CD4-positive, alpha-beta T cell treated with Interleukin-4 for 4 hours (primary cell): Measurements from ENCODE around the gene SPDYE2.
"Not testable (repeated sequence)": the region's sequence is repeated elsewhere in the genome, so short reads cannot be mapped to it uniquely, and the experiment has no call there.

Source experiments
- DNase-seq: peaks from one replicate; pipeline ENCODE4 v3.0.0-alpha.2; 2020

SPDYE2 gene

GRCh38 chr7:102604431-102605145 is 53.6 kb downstream of the SPDYE2 start:
- not testable (repeated sequence) for DNase-seq

- not testable (repeated sequence) for DNase-seq
Measured at GRCh38 chr7:102606848-102607247, 55.8 kb downstream of the SPDYE2 start.

- DNase-seq: not testable (repeated sequence)
Measured at GRCh38 chr7:102609734-102610133, 58.7 kb downstream of the SPDYE2 start.

- DNase-seq: not testable (repeated sequence)
Measured at GRCh38 chr7:102610441-102610840, 59.4 kb downstream of the SPDYE2 start.

- not testable (repeated sequence) for DNase-seq
Measured at GRCh38 chr7:102611013-102611674, 60.1 kb downstream of the SPDYE2 start.

- DNase-seq: not testable (repeated sequence)
Measured at GRCh38 chr7:102611675-102612325, 60.8 kb downstream of the SPDYE2 start.
